Activated CD4-positive, alpha-beta memory T cell treated with anti-CD3 and anti-CD28 coated beads, Interleukin-2, amount 10 ng/mL, durations not matched to agents 7 days and 5 days (primary cell): Measurements from ENCODE around the gene CYB5A. TPM values are rescaled to one million over a fixed set of nuclear protein-coding genes. Genes with fewer than 3 reads are reported as not detected.

Experiments
- CTCF ChIA-PET: fragments of 350-600 bp; sonication (Branson Sonifier 250); formaldehyde crosslinking; loops from one replicate; lab custom pipeline; 2021; ENCODE audit warnings: antibody characterized with exemption, inconsistent platforms; lab: Charles Lee
- POLR2A ChIA-PET: fragments of 350-600 bp; sonication (Branson Sonifier 250); formaldehyde crosslinking; loops from one replicate; lab custom pipeline; 2021; ENCODE audit warnings: antibody characterized with exemption; lab: Charles Lee
- DNase-seq: peaks from one replicate; pipeline ENCODE4 v3.0.0-alpha.2; 2020
- H3K27ac Mint-ChIP-seq: one replicate; pipeline ENCODE4 v1.8.0; 2021; ENCODE audit warnings: mild to moderate bottlenecking, mixed read lengths
- H3K27me3 Mint-ChIP-seq: one replicate; pipeline ENCODE4 v1.8.0; 2021; ENCODE audit warnings: mixed read lengths
- H3K36me3 Mint-ChIP-seq: one replicate; pipeline ENCODE4 v1.8.0; 2021; ENCODE audit warnings: low read depth, mixed read lengths
- H3K4me1 Mint-ChIP-seq: one replicate; pipeline ENCODE4 v1.8.0; 2021; ENCODE audit warnings: mixed read lengths
- H3K4me3 Mint-ChIP-seq: one replicate; pipeline ENCODE4 v1.8.0; 2021; ENCODE audit warnings: mild to moderate bottlenecking, mixed read lengths
- H3K9me3 Mint-ChIP-seq: one replicate; pipeline ENCODE4 v1.8.0; 2021; ENCODE audit warnings: mixed read lengths
- total RNA-seq, 2 experiments: library from RNA; stranded (reverse); gene quantifications; one replicate each; pipeline ENCODE4 v1.2.3, GENCODE V29; 2021

Gene CYB5A
- total RNA-seq, 2 experiments from 2014 or later = 20.4 to 21.9 TPM

GRCh38 chr18:74226156-74226555, 65.6 kb downstream of the CYB5A start:
- Mint-ChIP-seq H3K4me3 (no peak overlapping the region), H3K27ac (no peak overlapping the region), H3K36me3 (no peaks in the 10 kb centered on the region), H3K4me1 (no peaks in the 10 kb centered on the region), H3K27me3 (peaks cover 10% of the 10 kb centered on the region), H3K9me3 (no peaks in the 10 kb centered on the region)
- ChIA-PET CTCF (no interaction called here), POLR2A (no interaction called here)
- no peak for DNase-seq

- DNase-seq = no peak
- H3K9me3 Mint-ChIP-seq = no peaks in the 10 kb centered on the region
Measured at GRCh38 chr18:74225193-74225840, 66.4 kb downstream of the CYB5A start.

GRCh38 chr18:74222710-74223494, 68.9 kb downstream of the CYB5A start:
- CTCF ChIA-PET = no interaction called here
- H3K9me3 Mint-ChIP-seq = no peaks in the 10 kb centered on the region
- peaks cover 10% of the 10 kb centered on the region for H3K27me3 Mint-ChIP-seq
- H3K4me3 Mint-ChIP-seq = no peak overlapping the region
- H3K4me1 Mint-ChIP-seq = no peaks in the 10 kb centered on the region
- DNase-seq = no peak
- H3K36me3 Mint-ChIP-seq = no peaks in the 10 kb centered on the region
- POLR2A ChIA-PET = no interaction called here
- H3K27ac Mint-ChIP-seq = no peak overlapping the region

More at GRCh38 chr18:74225193-74225840, 66.4 kb downstream of the CYB5A start:
- Mint-ChIP-seq H3K4me3 (no peak overlapping the region), H3K27ac (no peak overlapping the region), H3K27me3 (peaks cover 10% of the 10 kb centered on the region), H3K36me3 (no peaks in the 10 kb centered on the region), H3K4me1 (no peaks in the 10 kb centered on the region)
- CTCF ChIA-PET = no interaction called here
- POLR2A ChIA-PET = no interaction called here

GRCh38 chr18:74221081-74221480, 70.7 kb downstream of the CYB5A start:
- no peaks in the 10 kb centered on the region for H3K36me3 Mint-ChIP-seq
- no peak overlapping the region for H3K27ac Mint-ChIP-seq
- CTCF ChIA-PET = no interaction called here
- H3K27me3 Mint-ChIP-seq = peaks cover 12% of the 10 kb centered on the region
- POLR2A ChIA-PET = no interaction called here
- no peaks in the 10 kb centered on the region for H3K4me1 Mint-ChIP-seq
- no peak overlapping the region for H3K4me3 Mint-ChIP-seq
- DNase-seq = no peak
- no peaks in the 10 kb centered on the region for H3K9me3 Mint-ChIP-seq

GRCh38 chr18:74219056-74219455, 72.7 kb downstream of the CYB5A start:
- H3K27me3 Mint-ChIP-seq = peaks cover 11% of the 10 kb centered on the region
- no peaks in the 10 kb centered on the region for H3K9me3 Mint-ChIP-seq
- DNase-seq = no peak
- H3K36me3 Mint-ChIP-seq = no peaks in the 10 kb centered on the region
- H3K4me3 Mint-ChIP-seq = no peak overlapping the region
- ChIA-PET POLR2A (no interaction called here), CTCF (no interaction called here)
- no peak overlapping the region for H3K27ac Mint-ChIP-seq
- H3K4me1 Mint-ChIP-seq = no peaks in the 10 kb centered on the region

- Mint-ChIP-seq H3K27ac (no peak overlapping the region), H3K9me3 (no peaks in the 10 kb centered on the region), H3K36me3 (no peaks in the 10 kb centered on the region), H3K27me3 (peaks cover 6% of the 10 kb centered on the region), H3K4me3 (no peak overlapping the region), H3K4me1 (no peaks in the 10 kb centered on the region)
- DNase-seq = no peak
- POLR2A ChIA-PET = no interaction called here
- CTCF ChIA-PET = no interaction called here
Measured at GRCh38 chr18:74217476-74218143, 74.2 kb downstream of the CYB5A start.

GRCh38 chr18:74216661-74217110, 75.1 kb downstream of the CYB5A start:
- DNase-seq = no peak
- ChIA-PET POLR2A (no interaction called here), CTCF (no interaction called here)
- no peaks in the 10 kb centered on the region for H3K9me3 Mint-ChIP-seq
- H3K4me1 Mint-ChIP-seq = no peaks in the 10 kb centered on the region
- H3K27ac Mint-ChIP-seq = no peak overlapping the region
- H3K36me3 Mint-ChIP-seq = no peaks in the 10 kb centered on the region
- H3K27me3 Mint-ChIP-seq = peaks cover 6% of the 10 kb centered on the region
- H3K4me3 Mint-ChIP-seq = no peak overlapping the region

GRCh38 chr18:74215863-74216262, 75.9 kb downstream of the CYB5A start:
- Mint-ChIP-seq H3K27me3 (peaks cover 6% of the 10 kb centered on the region), H3K4me3 (no peak overlapping the region), H3K9me3 (no peaks in the 10 kb centered on the region), H3K27ac (no peak overlapping the region), H3K36me3 (no peaks in the 10 kb centered on the region), H3K4me1 (no peaks in the 10 kb centered on the region)
- ChIA-PET POLR2A (no interaction called here), CTCF (no interaction called here)
- DNase-seq = no peak

GRCh38 chr18:74213429-74213828, 78.3 kb downstream of the CYB5A start:
- Mint-ChIP-seq H3K36me3 (no peaks in the 10 kb centered on the region), H3K27ac (no peak overlapping the region), H3K4me1 (no peaks in the 10 kb centered on the region), H3K27me3 (peaks cover 9% of the 10 kb centered on the region), H3K9me3 (no peaks in the 10 kb centered on the region), H3K4me3 (no peak overlapping the region)
- DNase-seq = no peak
- POLR2A ChIA-PET = no interaction called here
- CTCF ChIA-PET = no interaction called here

GRCh38 chr18:74204526-74205152, 87.1 kb downstream of the CYB5A start:
- Mint-ChIP-seq H3K36me3 (no peaks in the 10 kb centered on the region), H3K9me3 (no peaks in the 10 kb centered on the region), H3K4me3 (no peak overlapping the region), H3K4me1 (no peaks in the 10 kb centered on the region), H3K27ac (no peak overlapping the region), H3K27me3 (no peaks in the 10 kb centered on the region)
- ChIA-PET CTCF (no interaction called here), POLR2A (no interaction called here)
- DNase-seq = no peak

GRCh38 chr18:74203811-74204210, 88.0 kb downstream of the CYB5A start:
- DNase-seq = no peak
- Mint-ChIP-seq H3K27me3 (no peaks in the 10 kb centered on the region), H3K27ac (no peak overlapping the region), H3K4me3 (no peak overlapping the region), H3K9me3 (no peaks in the 10 kb centered on the region), H3K36me3 (no peaks in the 10 kb centered on the region), H3K4me1 (no peaks in the 10 kb centered on the region)
- ChIA-PET POLR2A (no interaction called here), CTCF (interaction anchor here (0.8 kb wide), 1 partner anchor 348 kb away, joined by 4 read pairs; no protein-coding TSS in a partner anchor)
